MCF 10A (cell line): ENCODE data around the gene RAPGEFL1. TPM values are rescaled to one million over a fixed set of nuclear protein-coding genes. Genes with fewer than 3 reads are reported as not detected.
A peak's percentile ranks its signal among the peaks of the same experiment; 100 is the strongest.

ENCODE experiments used
- BruUV-seq: library from RNA; stranded (reverse); fragments of 400-500 nt; replicated peaks from 2 replicates; lab custom pipeline; 2021; lab: Mats Ljungman, UMichigan
- CTCF ChIA-PET: fragments of 300-600 bp; sonication (Branson Sonifier 250); formaldehyde crosslinking; extraction: SDS; loops from one replicate; lab custom pipeline; 2021; ENCODE audit warnings: antibody characterized with exemption, inconsistent platforms; lab: Yijun Ruan, JAX
- POLR2A ChIA-PET: fragments of 300-600, 350-650 bp; sonication (Branson Sonifier 250); formaldehyde crosslinking; extraction: SDS; loops from one replicate; lab custom pipeline; 2020; ENCODE audit warnings: antibody characterized with exemption, inconsistent platforms; lab: Yijun Ruan, JAX
- DNase-seq: peaks from one replicate; pipeline ENCODE4 v3.0.0-alpha.2; 2018; ENCODE audit not compliant: unreplicated experiment
- H3K27ac Mint-ChIP-seq: one replicate; pipeline ENCODE4 v1.8.0; 2022; ENCODE audit warnings: mild to moderate bottlenecking, low read depth, mixed read lengths; ENCODE audit not compliant: unreplicated experiment
- H3K27me3 Mint-ChIP-seq: one replicate; pipeline ENCODE4 v1.8.0; 2022; ENCODE audit warnings: mixed read lengths; ENCODE audit not compliant: insufficient read depth, unreplicated experiment
- H3K36me3 Mint-ChIP-seq: one replicate; pipeline ENCODE4 v1.8.0; 2022; ENCODE audit warnings: mild to moderate bottlenecking, moderate library complexity, mixed read lengths; ENCODE audit not compliant: insufficient read depth, unreplicated experiment
- H3K4me1 Mint-ChIP-seq: one replicate; pipeline ENCODE4 v1.8.0; 2022; ENCODE audit warnings: mixed read lengths; ENCODE audit not compliant: insufficient read depth, unreplicated experiment
- H3K4me3 Mint-ChIP-seq: one replicate; pipeline ENCODE4 v1.8.0; 2022; ENCODE audit warnings: mild to moderate bottlenecking, moderate library complexity, mixed read lengths; ENCODE audit not compliant: unreplicated experiment
- H3K9me3 Mint-ChIP-seq: one replicate; pipeline ENCODE4 v1.8.0; 2022; ENCODE audit warnings: mixed read lengths; ENCODE audit not compliant: unreplicated experiment
- intact Hi-C: fragments of 100-400 bp; cut with micrococcal nuclease; formaldehyde crosslinking; loops from 2 replicates; pipeline ENCODE4 v1.14.1; 2022
- total RNA-seq: library from RNA; stranded (reverse); gene quantifications from 2 replicates; pipeline ENCODE4 v1.2.3, GENCODE V29; 2022
- TF ChIP-seq, protein P1 (sequence below): fragments of 200-600 bp; IDR thresholded peaks from one replicate; pipeline ENCODE4 v1.8.0; 2022; ENCODE audit warnings: antibody characterized with exemption, mild to moderate bottlenecking; ENCODE audit not compliant: unreplicated experiment

Gene RAPGEFL1
- total RNA-seq, 1 experiment from 2014 or later = 5.6 TPM

- POLR2A ChIA-PET = interaction anchor here (0.6 to 1.0 kb wide), 2 partner anchors 23 to 48 kb away, joined by 3 read pairs; no protein-coding TSS in a partner anchor
- Mint-ChIP-seq H3K27ac (no peak overlapping the region), H3K4me3 (no peak overlapping the region), H3K9me3 (no peaks in the 10 kb centered on the region), H3K36me3 (peaks cover 84% of the 10 kb centered on the region), H3K27me3 (no peaks in the 10 kb centered on the region), H3K4me1 (peaks cover 24% of the 10 kb centered on the region)
- intact Hi-C loops = no loop called here
- TF ChIP-seq, protein P1, sequence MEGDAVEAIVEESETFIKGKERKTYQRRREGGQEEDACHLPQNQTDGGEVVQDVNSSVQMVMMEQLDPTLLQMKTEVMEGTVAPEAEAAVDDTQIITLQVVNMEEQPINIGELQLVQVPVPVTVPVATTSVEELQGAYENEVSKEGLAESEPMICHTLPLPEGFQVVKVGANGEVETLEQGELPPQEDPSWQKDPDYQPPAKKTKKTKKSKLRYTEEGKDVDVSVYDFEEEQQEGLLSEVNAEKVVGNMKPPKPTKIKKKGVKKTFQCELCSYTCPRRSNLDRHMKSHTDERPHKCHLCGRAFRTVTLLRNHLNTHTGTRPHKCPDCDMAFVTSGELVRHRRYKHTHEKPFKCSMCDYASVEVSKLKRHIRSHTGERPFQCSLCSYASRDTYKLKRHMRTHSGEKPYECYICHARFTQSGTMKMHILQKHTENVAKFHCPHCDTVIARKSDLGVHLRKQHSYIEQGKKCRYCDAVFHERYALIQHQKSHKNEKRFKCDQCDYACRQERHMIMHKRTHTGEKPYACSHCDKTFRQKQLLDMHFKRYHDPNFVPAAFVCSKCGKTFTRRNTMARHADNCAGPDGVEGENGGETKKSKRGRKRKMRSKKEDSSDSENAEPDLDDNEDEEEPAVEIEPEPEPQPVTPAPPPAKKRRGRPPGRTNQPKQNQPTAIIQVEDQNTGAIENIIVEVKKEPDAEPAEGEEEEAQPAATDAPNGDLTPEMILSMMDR = no peak
- DNase-seq = no peak
- CTCF ChIA-PET = interaction anchor here (0.8 to 0.9 kb wide), 2 partner anchors 9 to 57 kb away, joined by 3 read pairs; no protein-coding TSS in a partner anchor
- no TSS peak for BruUV-seq
Observed at GRCh38 chr17:40145476-40145875, 31.8 kb upstream of the RAPGEFL1 start.

DNA sequence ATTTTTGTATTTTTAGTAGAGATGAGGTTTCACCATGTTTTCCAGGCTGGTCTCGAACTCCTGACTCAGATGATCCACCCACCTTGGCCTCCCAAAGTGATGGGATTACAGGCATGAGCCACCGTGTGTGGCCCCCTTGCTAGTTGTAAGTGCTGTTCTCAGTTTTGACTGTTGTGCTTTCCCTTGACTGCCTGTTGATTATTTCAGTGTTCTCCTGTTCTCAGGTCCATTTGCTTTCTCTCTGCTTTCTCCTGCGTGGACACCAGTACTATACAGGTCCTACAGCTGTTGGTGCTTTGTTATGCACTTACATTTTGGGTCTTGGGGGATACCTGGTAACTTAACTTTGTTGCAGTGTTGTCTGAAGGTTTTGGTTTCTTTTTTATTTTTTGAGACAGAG lies 28.7 kb upstream of the RAPGEFL1 start:
- Mint-ChIP-seq H3K9me3 (no peaks in the 10 kb centered on the region), H3K4me3 (no peak overlapping the region), H3K4me1 (peaks cover 26% of the 10 kb centered on the region), H3K27ac (peak overlapping the region; percentile 77), H3K27me3 (no peaks in the 10 kb centered on the region), H3K36me3 (peaks cover 83% of the 10 kb centered on the region)
- ChIA-PET CTCF (interaction anchor here (0.5 to 1.6 kb wide), 6 partner anchors 19 to 122 kb away, joined by 3 to 10 read pairs (median 4); partner anchors contain the start of gene NR1D1), POLR2A (interaction anchor here (0.7 to 1.1 kb wide), 2 partner anchors 10 to 1939 kb away, joined by 3 to 4 read pairs; no protein-coding TSS in a partner anchor)
- intact Hi-C loops = no loop called here
- TF ChIP-seq, protein P1 = no peak
- no TSS peak for BruUV-seq
- no peak for DNase-seq

GRCh38 chr17:40150276-40150675 lies 27.0 kb upstream of the RAPGEFL1 start:
- Mint-ChIP-seq H3K4me1 (peaks cover 26% of the 10 kb centered on the region), H3K27ac (no peak overlapping the region), H3K4me3 (no peak overlapping the region), H3K36me3 (peaks cover 90% of the 10 kb centered on the region), H3K9me3 (no peaks in the 10 kb centered on the region), H3K27me3 (no peaks in the 10 kb centered on the region)
- no peak for DNase-seq
- TF ChIP-seq, protein P1 = no peak
- intact Hi-C loops = no loop called here
- POLR2A ChIA-PET = interaction anchor here (0.9 to 1.5 kb wide), 2 partner anchors 10 to 12 kb away, joined by 3 to 4 read pairs; partner anchors contain the start of gene CASC3
- BruUV-seq = no TSS peak
- CTCF ChIA-PET = interaction anchor here (0.6 to 2.5 kb wide), 5 partner anchors 18 to 401 kb away, joined by 3 to 21 read pairs (median 3); no protein-coding TSS in a partner anchor

DNA sequence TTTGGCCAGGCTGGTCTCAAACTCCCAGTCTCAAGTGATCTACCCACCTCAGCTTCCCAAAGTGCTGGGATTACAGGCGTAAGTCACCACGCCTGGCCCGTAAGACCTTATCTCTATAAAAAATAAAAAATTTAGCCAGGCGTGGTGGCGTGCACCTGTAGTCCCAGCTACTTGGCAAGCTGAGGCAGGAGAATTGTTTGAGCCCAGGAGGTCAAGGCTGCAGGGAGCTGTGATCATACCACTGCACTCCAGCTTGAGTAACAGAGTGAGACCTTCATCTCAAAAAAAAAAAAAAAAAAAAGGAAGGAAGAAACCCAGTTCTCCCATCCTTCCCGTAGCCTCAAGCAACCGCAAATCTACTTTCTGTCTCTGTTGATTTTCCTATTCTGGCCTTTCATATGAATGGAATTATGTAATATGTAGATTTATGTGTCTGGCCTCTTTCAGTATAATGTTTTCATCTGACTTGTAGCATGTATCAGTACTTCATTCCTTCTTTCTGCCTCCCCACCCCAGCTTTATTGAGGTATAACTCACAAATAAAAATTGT lies 25.8 kb upstream of the RAPGEFL1 start:
- intact Hi-C loops = no loop called here
- DNase-seq = no peak
- no peaks in the 10 kb centered on the region for H3K27me3 Mint-ChIP-seq
- TF ChIP-seq, protein P1 = no peak
- CTCF ChIA-PET = interaction anchor here (0.6 to 2.5 kb wide), 6 partner anchors 9 to 155 kb away, joined by 3 to 21 read pairs (median 4); no protein-coding TSS in a partner anchor
- BruUV-seq = no TSS peak
- H3K27ac Mint-ChIP-seq = no peak overlapping the region
- POLR2A ChIA-PET = interaction anchor here (1.1 to 1.5 kb wide), 3 partner anchors 11 to 29 kb away, joined by 3 to 5 read pairs (median 4); partner anchors contain the start of gene CASC3
- no peak overlapping the region for H3K4me3 Mint-ChIP-seq
- H3K4me1 Mint-ChIP-seq = peaks cover 26% of the 10 kb centered on the region
- H3K36me3 Mint-ChIP-seq = peaks cover 84% of the 10 kb centered on the region
- no peaks in the 10 kb centered on the region for H3K9me3 Mint-ChIP-seq
